Thyroid gland (tissue), 4 donors: ENCODE data around the gene EEF1AKMT4.

Experiments used
- POLR2A ChIP-seq, 2 donors: fragments of 450-650 bp; IDR thresholded peaks; one replicate each; pipeline ENCODE4 v1.6.1; 2017; ENCODE audit warnings: antibody characterized with exemption in 2 of 2, mild to moderate bottlenecking in 2 of 2, moderate library complexity in 1 of 2
- TF ChIP-seq, protein P1 (sequence below), 6 experiments: fragments of 200-600 bp in 3 of 6; fragments of 450-650 bp in 3 of 6; sonication (generic) in 3 of 6; IDR thresholded peaks; one replicate each; pipeline ENCODE4 v1.5.1; 2016 to 2019; ENCODE audit warnings: antibody characterized with exemption in 6 of 6, mild to moderate bottlenecking in 2 of 6, inconsistent platforms in 1 of 6, moderate library complexity in 1 of 6

GRCh38 chr3:184234224-184234623, 15.2 kb upstream of the EEF1AKMT4 start:
- TF ChIP-seq, protein P1, sequence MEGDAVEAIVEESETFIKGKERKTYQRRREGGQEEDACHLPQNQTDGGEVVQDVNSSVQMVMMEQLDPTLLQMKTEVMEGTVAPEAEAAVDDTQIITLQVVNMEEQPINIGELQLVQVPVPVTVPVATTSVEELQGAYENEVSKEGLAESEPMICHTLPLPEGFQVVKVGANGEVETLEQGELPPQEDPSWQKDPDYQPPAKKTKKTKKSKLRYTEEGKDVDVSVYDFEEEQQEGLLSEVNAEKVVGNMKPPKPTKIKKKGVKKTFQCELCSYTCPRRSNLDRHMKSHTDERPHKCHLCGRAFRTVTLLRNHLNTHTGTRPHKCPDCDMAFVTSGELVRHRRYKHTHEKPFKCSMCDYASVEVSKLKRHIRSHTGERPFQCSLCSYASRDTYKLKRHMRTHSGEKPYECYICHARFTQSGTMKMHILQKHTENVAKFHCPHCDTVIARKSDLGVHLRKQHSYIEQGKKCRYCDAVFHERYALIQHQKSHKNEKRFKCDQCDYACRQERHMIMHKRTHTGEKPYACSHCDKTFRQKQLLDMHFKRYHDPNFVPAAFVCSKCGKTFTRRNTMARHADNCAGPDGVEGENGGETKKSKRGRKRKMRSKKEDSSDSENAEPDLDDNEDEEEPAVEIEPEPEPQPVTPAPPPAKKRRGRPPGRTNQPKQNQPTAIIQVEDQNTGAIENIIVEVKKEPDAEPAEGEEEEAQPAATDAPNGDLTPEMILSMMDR (IDR thresholded peaks at IDR 0.05) = peak in 4 of 6 experiments; percentile 42 to 67 (median 50)
- TF ChIP-seq POLR2A (IDR thresholded peaks at IDR 0.05) = no peak
